Aortic smooth muscle cell (primary cell): ENCODE data around the gene CADM3. TPM values are rescaled to one million over a fixed set of nuclear protein-coding genes. Genes with fewer than 3 reads are reported as not detected.

Experiments used
- total RNA-seq: library from RNA; depleted of rRNA; stranded (reverse); fragments of >200 nt; gene quantifications from 2 replicates; pipeline ENCODE4 v1.2.3, GENCODE V29; 2014

The CADM3 gene, protein sequence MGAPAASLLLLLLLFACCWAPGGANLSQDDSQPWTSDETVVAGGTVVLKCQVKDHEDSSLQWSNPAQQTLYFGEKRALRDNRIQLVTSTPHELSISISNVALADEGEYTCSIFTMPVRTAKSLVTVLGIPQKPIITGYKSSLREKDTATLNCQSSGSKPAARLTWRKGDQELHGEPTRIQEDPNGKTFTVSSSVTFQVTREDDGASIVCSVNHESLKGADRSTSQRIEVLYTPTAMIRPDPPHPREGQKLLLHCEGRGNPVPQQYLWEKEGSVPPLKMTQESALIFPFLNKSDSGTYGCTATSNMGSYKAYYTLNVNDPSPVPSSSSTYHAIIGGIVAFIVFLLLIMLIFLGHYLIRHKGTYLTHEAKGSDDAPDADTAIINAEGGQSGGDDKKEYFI
- 0.13 TPM in 1 of 2 replicates, not detected in the other for total RNA-seq

DNA sequence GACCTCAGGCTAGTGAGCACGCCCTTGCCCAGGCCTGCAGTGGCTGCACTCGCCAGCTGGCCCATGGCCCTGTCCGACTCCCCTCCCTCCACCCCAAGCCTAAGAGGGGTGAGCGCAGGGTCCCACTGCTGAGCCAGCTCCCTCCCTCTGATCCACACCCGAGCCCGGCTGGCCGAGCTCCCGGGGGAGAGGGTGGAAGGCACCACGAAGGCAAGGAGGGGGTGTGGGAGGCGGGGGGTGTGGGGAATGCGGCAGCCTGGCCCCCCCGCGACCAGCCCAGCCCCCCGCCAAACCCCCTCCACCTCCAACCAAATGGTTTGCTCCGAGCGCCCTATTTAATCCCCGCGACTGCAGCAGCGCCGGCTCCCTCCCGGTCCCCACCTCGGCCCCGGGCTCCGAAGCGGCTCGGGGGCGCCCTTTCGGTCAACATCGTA lies at the start of gene CADM3:
TSS of gene CADM3 (plus strand) at position 362 of the 434 bp plus-strand sequence. CDS start 151 bp downstream, outside the sequence.

DNA sequence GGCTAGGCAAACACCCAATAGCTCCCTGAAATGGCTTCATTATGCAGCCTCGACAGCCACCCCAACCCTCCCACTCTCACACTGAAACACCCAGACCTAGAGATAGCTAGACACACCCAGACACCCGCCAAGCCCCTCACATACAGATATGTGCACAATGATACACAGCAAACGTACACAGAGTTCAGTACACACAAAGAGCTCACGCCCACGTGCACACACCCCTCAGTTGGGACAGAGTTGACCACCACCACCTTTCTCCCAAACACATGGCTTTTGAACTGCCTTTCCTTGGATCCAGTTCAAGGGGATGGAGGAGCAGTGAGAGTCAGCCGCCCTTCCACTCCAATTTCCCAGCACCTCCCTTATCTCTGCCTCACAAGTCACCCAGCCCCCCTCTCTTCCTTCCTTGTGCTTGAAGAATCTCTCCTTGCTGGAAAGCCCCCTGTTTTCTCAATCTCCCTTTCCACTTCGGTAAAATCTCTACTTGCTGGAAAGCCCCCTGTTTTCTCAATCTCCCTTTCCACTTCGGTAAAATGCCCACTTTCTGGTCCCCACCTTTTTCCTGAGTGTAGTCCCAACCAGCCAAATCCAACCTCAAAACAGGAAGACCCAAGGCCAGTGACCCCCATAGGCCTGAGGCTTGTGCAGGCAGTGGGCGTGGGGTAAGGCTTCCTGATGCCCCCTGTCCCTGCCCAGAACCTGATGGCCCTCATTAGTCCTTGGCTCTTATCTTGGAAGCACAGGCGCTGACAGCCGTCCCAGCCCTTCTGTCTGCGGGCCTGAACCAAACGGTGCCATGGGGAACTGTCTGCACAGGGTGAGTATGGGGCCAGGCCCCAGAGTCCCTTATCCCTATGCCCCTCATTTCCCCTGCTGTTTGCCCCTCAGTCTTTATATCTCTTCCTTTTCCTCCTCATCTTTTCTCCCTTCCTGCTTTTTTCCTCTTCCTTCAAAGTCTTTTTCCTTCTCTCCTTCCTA lies 33.0 kb downstream of the CADM3 start, which contains the start of gene ACKR1:
TSS of gene ACKR1 (plus strand) at position 715 of the 981 bp plus-strand sequence. CDS start at position 800, 85 bp downstream.

Other genes starting within 250 kb of the CADM3 start
- not detected in 2 replicates for gene PYHIN1, start 240.1 kb upstream of the CADM3 start, total RNA-seq
- gene IFI16, start 161.7 kb upstream of the CADM3 start, total RNA-seq: 88.3 and 98.1 TPM in 2 replicates
- gene AIM2, start 94.8 kb upstream of the CADM3 start, total RNA-seq: not detected in 2 replicates
- not detected in 2 replicates for gene ACKR1, start 33.3 kb downstream of the CADM3 start, total RNA-seq
- not detected in 2 replicates for gene FCER1A, start 130.7 kb downstream of the CADM3 start, total RNA-seq